Testis (tissue), 3 donors: ENCODE measurements around the gene FBXL7. TPM values are rescaled to one million over a fixed set of nuclear protein-coding genes. Genes with fewer than 3 reads are reported as not detected.

Source experiments
- DNase-seq: peaks from one replicate; pipeline ENCODE4 v3.0.0-alpha.2; 2019
- H3K27ac ChIP-seq, 2 donors: fragments of 200-600 bp; sonication (generic); one replicate each; pipeline ENCODE4 v1.5.1; 2019
- H3K27me3 ChIP-seq: fragments of 200-600 bp; sonication (generic); one replicate; pipeline ENCODE4 v1.5.1; 2019
- H3K36me3 ChIP-seq: fragments of 200-600 bp; sonication (generic); one replicate; pipeline ENCODE4 v1.5.1; 2017; ENCODE audit warnings: low read depth; ENCODE audit errors: missing control alignments
- H3K4me1 ChIP-seq: fragments of 200-600 bp; sonication (generic); one replicate; pipeline ENCODE4 v1.5.1; 2019
- H3K4me3 ChIP-seq, 2 donors: fragments of 200-600 bp; sonication (generic); one replicate each; pipeline ENCODE4 v1.5.1; 2017 to 2019
- H3K9me3 ChIP-seq: fragments of 200-600 bp; sonication (generic); one replicate; pipeline ENCODE4 v1.5.1; 2017
- CTCF ChIP-seq, 3 experiments: fragments of 450-650 bp in 2 of 3; fragments of 200-600 bp in 1 of 3; sonication (generic) in 1 of 3; IDR thresholded peaks; one replicate each; pipeline ENCODE4 v1.5.1; 2016 to 2019; ENCODE audit warnings: antibody characterized with exemption in 3 of 3, mild to moderate bottlenecking in 2 of 3, moderate library complexity in 1 of 3
- POLR2A ChIP-seq: fragments of 450-650 bp; IDR thresholded peaks from one replicate; pipeline ENCODE4 v1.6.1; 2017; ENCODE audit warnings: antibody characterized with exemption, mild to moderate bottlenecking, moderate library complexity
- WGBS, 2 donors: methylation state at CpG; one replicate each; pipeline ENCODE4 v1.1.5; 2018; 5-methylcytosine and 5-hydroxymethylcytosine counted together
- intact Hi-C: fragments of 100-400 bp; cut with DNase I; formaldehyde crosslinking; loops from one replicate; pipeline ENCODE4 v1.15.1; 2023; ENCODE audit warnings: low total_unique reads
- polyA plus RNA-seq: library from polyadenylated mRNA; stranded (reverse); fragments of 350-450 nt; fragmentation: Illumina TruSeq; extraction: RNeasy Lipid Tissue Mini Kit (QIAGEN cat#74804); gene quantifications from one replicate; pipeline ENCODE4 v1.2.3, GENCODE V29; 2014; ENCODE audit warnings: low read depth, low replicate concordance; ENCODE audit not compliant: insufficient read depth
- total RNA-seq, 2 donors: library from RNA; depleted of rRNA; stranded (reverse); fragments of >200 nt; gene quantifications; one replicate each; pipeline ENCODE4 v1.2.3, GENCODE V29; 2016

FBXL7 gene
- total and polyA plus RNA-seq, 3 donors from 2014 or later: 9.8 to 17.3 (median 15.2) TPM

- Histone ChIP-seq H3K27me3 (no peaks in the 10 kb centered on the region), H3K27ac (no peak overlapping the region), H3K4me1 (no peaks in the 10 kb centered on the region), H3K36me3 (no peaks in the 10 kb centered on the region), H3K9me3 (no peaks in the 10 kb centered on the region), H3K4me3 (no peak overlapping the region)
- DNase-seq: no peak
- intact Hi-C loops: no loop called here
- no peak for TF ChIP-seq POLR2A
- TF ChIP-seq CTCF (IDR thresholded peaks at IDR 0.05): no peak
- 41 to 59% methylated on average over 1 of the region's 1 CpG for WGBS, 2 donors
Observed at GRCh38 chr5:15452781-15453180, 47.2 kb upstream of the FBXL7 start.

- Histone ChIP-seq H3K36me3 (no peaks in the 10 kb centered on the region), H3K27ac (no peak overlapping the region), H3K27me3 (no peaks in the 10 kb centered on the region), H3K4me1 (no peaks in the 10 kb centered on the region), H3K9me3 (no peaks in the 10 kb centered on the region), H3K4me3 (no peak overlapping the region)
- intact Hi-C loops: no loop called here
- TF ChIP-seq CTCF (IDR thresholded peaks at IDR 0.05): no peak
- TF ChIP-seq POLR2A: no peak
- 86 to 97% methylated on average over 1 of the region's 1 CpG for WGBS, 2 donors
- no peak for DNase-seq
Observed at GRCh38 chr5:15459200-15459599, 40.8 kb upstream of the FBXL7 start.

GRCh38 chr5:15463231-15463980, 36.6 kb upstream of the FBXL7 start:
- TF ChIP-seq POLR2A (no peak), CTCF (IDR thresholded peaks at IDR 0.05) (no peak)
- no peak for DNase-seq
- H3K27ac ChIP-seq: no peak overlapping the region
- H3K27me3 ChIP-seq: no peaks in the 10 kb centered on the region
- H3K36me3 ChIP-seq: no peaks in the 10 kb centered on the region
- H3K4me3 ChIP-seq: no peak overlapping the region
- 78 to 85% methylated on average over 3 of the region's 3 CpGs for WGBS, 2 donors
- H3K4me1 ChIP-seq: no peaks in the 10 kb centered on the region
- intact Hi-C loops: no loop called here
- H3K9me3 ChIP-seq: no peaks in the 10 kb centered on the region

GRCh38 chr5:15472116-15472515, 27.9 kb upstream of the FBXL7 start:
- intact Hi-C loops: no loop called here
- Histone ChIP-seq H3K4me1 (no peaks in the 10 kb centered on the region), H3K36me3 (no peaks in the 10 kb centered on the region), H3K9me3 (no peaks in the 10 kb centered on the region), H3K27ac (no peak overlapping the region), H3K4me3 (no peak overlapping the region), H3K27me3 (no peaks in the 10 kb centered on the region)
- WGBS, 2 donors: 96 to 97% methylated on average over 7 to 8 of the region's 8 CpGs
- no peak for TF ChIP-seq CTCF (IDR thresholded peaks at IDR 0.05)
- TF ChIP-seq POLR2A: no peak
- DNase-seq: no peak

- no peak for DNase-seq
- Histone ChIP-seq H3K9me3 (no peaks in the 10 kb centered on the region), H3K4me3 (no peak overlapping the region), H3K4me1 (no peaks in the 10 kb centered on the region), H3K36me3 (no peaks in the 10 kb centered on the region), H3K27ac (no peak overlapping the region), H3K27me3 (no peaks in the 10 kb centered on the region)
- TF ChIP-seq CTCF (IDR thresholded peaks at IDR 0.05): no peak
- TF ChIP-seq POLR2A: no peak
- intact Hi-C loops: no loop called here
Observed at GRCh38 chr5:15474143-15474719, 25.7 kb upstream of the FBXL7 start.
